Muscle layer of colon (tissue), 2 donors: ENCODE results near the gene CAPSL.
"Not testable (repeated sequence)": the region's sequence is repeated elsewhere in the genome, so short reads cannot be mapped to it uniquely, and the experiment has no call there.

ENCODE experiments used
- H3K27ac ChIP-seq: one replicate; pipeline ENCODE4 v1.7.0; 2013; ENCODE audit warnings: low read depth, mild to moderate bottlenecking, low read length, moderate library complexity
- H3K27me3 ChIP-seq, 2 donors: one replicate each; pipeline ENCODE4 v1.7.0; 2013; ENCODE audit warnings: low read length in 2 of 2, mild to moderate bottlenecking in 2 of 2; ENCODE audit not compliant: insufficient read depth in 2 of 2, control insufficient read depth in 1 of 2
- H3K36me3 ChIP-seq: one replicate; pipeline ENCODE4 v1.7.0; 2013; ENCODE audit warnings: mild to moderate bottlenecking, low read length; ENCODE audit not compliant: insufficient read depth
- H3K4me1 ChIP-seq: one replicate; pipeline ENCODE4 v1.7.0; 2013; ENCODE audit warnings: mild to moderate bottlenecking, low read length; ENCODE audit not compliant: insufficient read depth
- H3K4me3 ChIP-seq, 2 donors: one replicate each; pipeline ENCODE4 v1.7.0; 2013; ENCODE audit warnings: low read length in 2 of 2, low read depth in 1 of 2, mild to moderate bottlenecking in 1 of 2, moderate library complexity in 1 of 2
- H3K9ac ChIP-seq: one replicate; pipeline ENCODE4 v1.7.0; 2013; ENCODE audit warnings: low read length
- H3K9me3 ChIP-seq: one replicate; pipeline ENCODE4 v1.7.0; 2013; ENCODE audit warnings: mild to moderate bottlenecking, low read length
- donor health status: abdominal sarcoma.
- donor health status: Adenocarcinoma of cecum.

Gene CAPSL

DNA sequence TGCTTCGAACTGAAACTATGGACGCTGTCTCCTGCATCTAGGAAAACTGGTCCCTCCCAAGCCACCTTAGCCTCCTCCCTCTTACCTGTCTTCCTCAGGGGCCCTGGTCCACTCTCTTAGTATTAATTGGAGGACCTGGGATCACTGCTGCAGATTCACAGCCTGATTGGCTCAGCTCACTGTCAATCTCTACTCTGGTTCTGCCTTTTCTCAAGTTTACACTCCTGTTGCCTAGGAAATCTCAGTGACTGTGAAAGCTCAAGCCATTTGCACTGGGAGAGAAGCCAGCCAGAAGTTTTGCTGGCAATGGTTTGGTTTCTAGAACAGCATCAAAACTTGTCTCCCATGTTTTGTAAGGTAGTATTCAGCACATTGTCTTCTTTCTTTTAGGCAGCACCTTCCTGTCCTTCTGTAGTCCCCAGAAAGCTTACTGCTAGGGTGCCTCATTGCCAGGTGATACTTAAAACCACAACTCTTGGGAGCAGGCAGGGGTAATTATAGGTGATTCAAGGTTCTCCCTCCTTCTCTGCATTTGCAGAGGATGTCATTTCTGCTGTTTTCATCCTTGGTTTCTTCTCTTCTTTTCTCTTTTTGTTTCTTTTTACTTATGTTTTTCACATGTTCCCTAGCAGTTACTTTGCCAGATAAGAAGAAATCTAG, at the start of gene CAPSL:
Gene CAPSL, minus strand, starts transcription at position 55 of the 660 bp plus-strand sequence. CDS start 17,502 bp downstream, outside the sequence.
- Histone ChIP-seq H3K9ac (no peak within 1 kb of the TSS), H3K9me3 (no peaks in the 10 kb centered on the region), H3K4me3 (no peak within 1 kb of the TSS), H3K27ac (no peak within 1 kb of the TSS), H3K4me1 (no peaks in the 10 kb centered on the region), H3K27me3 (no peaks in the 10 kb centered on the region), H3K36me3 (no peaks in the 10 kb centered on the region)

DNA sequence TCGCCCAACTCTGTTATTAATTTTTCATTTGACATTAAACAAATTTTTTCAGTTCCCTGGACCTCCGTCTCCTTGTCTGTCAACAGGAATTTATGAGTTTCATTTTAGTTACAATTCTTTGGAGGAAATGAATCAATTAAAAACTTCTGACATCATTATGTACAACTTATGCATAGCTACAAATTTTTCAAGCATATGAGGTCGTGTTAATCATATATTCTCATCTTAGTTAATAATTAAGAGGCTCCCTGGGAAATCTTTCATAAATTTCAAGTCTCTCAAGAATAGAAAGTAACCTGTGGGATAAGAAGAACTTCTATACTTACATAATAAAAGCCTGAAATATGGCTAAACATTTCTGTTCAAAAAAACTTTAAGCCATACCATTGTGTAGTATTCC, 49.4 kb upstream of the CAPSL start:
- no peaks in the 10 kb centered on the region for H3K9me3 ChIP-seq
- H3K4me3 ChIP-seq, result no peak overlapping the region
- no peaks in the 10 kb centered on the region for H3K27me3 ChIP-seq
- H3K9ac ChIP-seq, result no peak overlapping the region
- H3K27ac ChIP-seq, result no peak overlapping the region
- H3K4me1 ChIP-seq, result no peaks in the 10 kb centered on the region
- no peaks in the 10 kb centered on the region for H3K36me3 ChIP-seq

- Histone ChIP-seq H3K27ac (no peak overlapping the region), H3K4me3 (no peak overlapping the region), H3K9ac (no peak overlapping the region), H3K36me3 (no peaks in the 10 kb centered on the region), H3K27me3 (no peaks in the 10 kb centered on the region), H3K9me3 (no peaks in the 10 kb centered on the region), H3K4me1 (no peaks in the 10 kb centered on the region)
These were observed 41.3 kb upstream of the CAPSL start for GRCh38 chr5:35979715-35980114.

DNA sequence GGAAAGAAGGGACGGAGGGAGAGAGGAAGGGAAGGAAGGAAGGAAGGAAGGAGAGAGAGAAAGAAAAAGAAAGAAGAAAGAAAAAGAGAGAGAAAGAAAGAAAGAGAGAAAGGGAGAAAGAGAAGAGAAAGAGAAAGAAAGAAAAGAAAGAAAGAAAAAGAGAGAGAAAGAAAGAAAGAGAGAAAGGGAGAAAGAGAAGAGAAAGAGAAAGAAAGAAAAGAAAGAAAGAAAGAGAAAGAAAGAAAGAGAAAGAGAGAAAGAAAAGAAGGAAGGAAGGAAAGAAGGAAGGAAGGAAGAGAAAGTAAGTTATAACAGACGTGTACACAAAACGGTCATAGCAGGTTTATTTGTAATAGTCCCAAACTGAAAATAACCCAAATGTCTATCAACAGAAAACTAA, 38.4 kb upstream of the CAPSL start:
- not testable (repeated sequence) for H3K9me3 ChIP-seq, H3K4me3 ChIP-seq, H3K36me3 ChIP-seq, H3K4me1 ChIP-seq, H3K27me3 ChIP-seq, H3K27ac ChIP-seq, H3K9ac ChIP-seq

GRCh38 chr5:35974570-35974969, 36.1 kb upstream of the CAPSL start:
- H3K27ac ChIP-seq, result no peak overlapping the region
- H3K4me1 ChIP-seq, result no peaks in the 10 kb centered on the region
- H3K4me3 ChIP-seq, result no peak overlapping the region
- H3K27me3 ChIP-seq, result no peaks in the 10 kb centered on the region
- no peaks in the 10 kb centered on the region for H3K36me3 ChIP-seq
- H3K9me3 ChIP-seq, result no peaks in the 10 kb centered on the region
- no peak overlapping the region for H3K9ac ChIP-seq

GRCh38 chr5:35971878-35972210, 33.4 kb upstream of the CAPSL start:
- Histone ChIP-seq H3K4me3 (no peak overlapping the region), H3K36me3 (no peaks in the 10 kb centered on the region), H3K27ac (no peak overlapping the region), H3K9ac (no peak overlapping the region), H3K27me3 (no peaks in the 10 kb centered on the region), H3K9me3 (no peaks in the 10 kb centered on the region), H3K4me1 (no peaks in the 10 kb centered on the region)

DNA sequence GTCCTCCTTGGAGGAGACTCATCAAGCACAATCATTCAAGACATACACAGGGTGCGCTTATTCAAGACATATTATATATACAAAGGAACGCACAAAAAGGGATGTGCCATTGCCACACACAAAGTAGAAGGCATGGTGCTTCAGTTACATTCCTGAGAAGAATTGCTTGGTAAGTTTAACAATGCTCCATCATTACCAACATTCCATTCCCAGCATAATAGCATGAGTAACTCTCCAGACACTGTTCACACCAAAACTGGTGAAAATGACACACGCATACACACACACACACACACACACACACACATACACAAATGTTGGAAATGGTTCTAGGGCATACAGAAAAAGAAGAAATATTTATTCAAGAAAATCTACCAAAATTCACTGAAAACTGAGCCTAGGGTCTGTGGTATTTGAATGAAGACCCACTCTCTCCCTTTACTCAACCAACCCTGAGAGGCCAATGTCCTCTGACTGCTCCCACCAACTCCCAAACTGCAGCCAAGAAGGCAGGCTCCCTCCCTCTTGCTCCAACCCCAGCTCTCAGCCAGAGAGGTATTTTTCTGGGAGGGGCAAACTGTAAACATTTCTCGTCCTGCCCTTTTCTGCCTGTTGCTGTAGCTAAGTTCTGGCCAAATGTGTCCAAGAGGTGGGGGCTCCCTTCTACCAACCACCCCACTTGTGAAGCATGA, 32.9 kb upstream of the CAPSL start:
- Histone ChIP-seq H3K9me3 (no peaks in the 10 kb centered on the region), H3K27me3 (no peaks in the 10 kb centered on the region), H3K9ac (no peak overlapping the region), H3K36me3 (no peaks in the 10 kb centered on the region), H3K4me3 (no peak overlapping the region), H3K27ac (no peak overlapping the region), H3K4me1 (no peaks in the 10 kb centered on the region)

DNA sequence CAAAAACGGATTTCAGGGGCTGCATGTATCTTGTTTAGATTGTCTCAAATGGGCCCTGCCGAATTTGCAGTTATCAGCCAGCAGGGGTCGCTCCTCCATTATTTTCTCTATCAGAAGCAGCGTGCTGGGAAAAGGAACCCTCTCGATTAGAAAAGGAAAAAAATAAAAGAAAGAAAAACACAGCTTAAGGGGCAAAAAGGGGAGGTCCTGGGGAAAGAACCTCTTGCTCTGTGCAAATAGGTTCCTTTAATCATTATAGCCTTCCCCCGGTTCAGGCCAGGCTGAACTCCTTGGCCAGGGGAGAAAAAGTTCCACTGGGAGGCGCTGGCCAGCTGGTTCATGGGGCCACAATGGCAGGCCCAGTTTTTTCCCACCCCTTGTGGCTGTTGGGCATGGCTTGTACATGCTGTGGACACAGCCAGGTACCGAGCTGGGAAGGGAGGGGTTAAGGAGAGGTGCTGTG, 25.0 kb upstream of the CAPSL start:
- Histone ChIP-seq H3K27ac (no peak overlapping the region), H3K9ac (no peak overlapping the region), H3K4me1 (no peaks in the 10 kb centered on the region), H3K4me3 (no peak overlapping the region), H3K9me3 (no peaks in the 10 kb centered on the region), H3K27me3 (no peaks in the 10 kb centered on the region), H3K36me3 (no peaks in the 10 kb centered on the region)

DNA sequence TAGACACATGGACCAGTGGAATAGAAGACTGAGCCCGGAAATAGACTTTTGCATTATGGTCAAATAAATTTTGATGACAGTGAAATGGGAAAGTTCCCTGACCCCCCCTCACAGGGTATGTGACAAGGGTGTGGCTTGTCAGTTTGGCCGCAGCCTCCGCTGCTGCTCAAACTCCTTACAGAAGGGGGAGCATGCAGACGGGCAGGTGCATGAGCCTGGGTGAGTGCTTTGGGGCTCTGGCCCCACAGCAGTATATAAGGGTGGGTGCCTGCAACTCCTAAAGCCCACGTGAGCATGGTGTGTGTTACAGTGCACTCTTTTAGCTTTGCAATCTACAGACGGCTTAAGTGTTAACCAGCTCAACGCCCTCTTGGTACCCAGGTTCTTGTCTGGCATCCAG, 21.9 kb upstream of the CAPSL start:
- H3K9me3 ChIP-seq, result no peaks in the 10 kb centered on the region
- no peak overlapping the region for H3K27ac ChIP-seq
- H3K9ac ChIP-seq, result no peak overlapping the region
- no peaks in the 10 kb centered on the region for H3K36me3 ChIP-seq
- no peak overlapping the region for H3K4me3 ChIP-seq
- no peaks in the 10 kb centered on the region for H3K27me3 ChIP-seq
- H3K4me1 ChIP-seq, result no peaks in the 10 kb centered on the region

GRCh38 chr5:35956429-35956828, 18.0 kb upstream of the CAPSL start:
- Histone ChIP-seq H3K4me1 (no peaks in the 10 kb centered on the region), H3K9me3 (no peaks in the 10 kb centered on the region), H3K27me3 (no peaks in the 10 kb centered on the region), H3K9ac (no peak overlapping the region), H3K4me3 (no peak overlapping the region), H3K27ac (no peak overlapping the region), H3K36me3 (no peaks in the 10 kb centered on the region)

DNA sequence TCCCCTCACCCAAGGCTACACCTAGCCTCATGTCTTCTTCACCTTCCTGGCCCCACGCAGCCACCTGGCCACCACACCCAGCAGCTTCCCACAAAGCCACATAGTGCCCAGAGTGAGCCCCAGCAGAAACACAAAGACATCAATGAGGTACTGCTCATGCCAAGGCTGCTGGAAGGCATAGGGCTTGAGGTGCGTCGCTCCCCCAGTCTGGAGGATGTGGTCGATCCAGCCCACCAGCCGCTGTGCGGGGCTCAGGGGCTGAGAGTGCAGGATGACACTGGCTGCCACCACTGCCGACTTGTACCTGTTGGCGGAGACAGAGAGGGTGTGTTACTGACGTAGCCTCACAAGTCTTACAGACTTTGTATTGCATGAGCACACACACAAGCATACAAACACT, 15.8 kb upstream of the CAPSL start:
- H3K9ac ChIP-seq, result no peak overlapping the region
- no peaks in the 10 kb centered on the region for H3K27me3 ChIP-seq
- H3K9me3 ChIP-seq, result no peaks in the 10 kb centered on the region
- H3K4me3 ChIP-seq, result no peak overlapping the region
- no peaks in the 10 kb centered on the region for H3K36me3 ChIP-seq
- H3K27ac ChIP-seq, result no peak overlapping the region
- no peaks in the 10 kb centered on the region for H3K4me1 ChIP-seq

DNA sequence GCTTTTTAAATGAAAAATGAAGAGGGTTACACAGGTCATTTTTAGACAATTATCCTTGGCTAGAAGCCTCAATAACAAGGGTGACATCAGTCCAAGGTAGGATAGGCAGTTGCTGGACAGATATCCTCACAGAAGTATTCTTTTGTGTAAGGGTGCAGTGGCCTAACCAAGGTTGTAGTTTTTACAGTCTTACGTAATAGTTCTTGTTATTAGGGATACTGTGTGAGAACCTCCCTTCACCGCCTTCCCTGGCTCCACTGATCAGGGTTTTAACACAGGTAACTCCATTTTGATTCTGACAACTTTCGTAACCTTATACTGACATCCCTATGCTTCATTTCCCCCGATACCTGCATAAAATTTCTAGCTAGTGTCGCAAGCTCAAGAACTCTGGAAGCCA, 8.7 kb upstream of the CAPSL start:
- H3K9ac ChIP-seq, result no peak overlapping the region
- no peaks in the 10 kb centered on the region for H3K9me3 ChIP-seq
- H3K27ac ChIP-seq, result no peak overlapping the region
- H3K4me3 ChIP-seq, result no peak overlapping the region
- no peaks in the 10 kb centered on the region for H3K27me3 ChIP-seq
- no peaks in the 10 kb centered on the region for H3K36me3 ChIP-seq
- H3K4me1 ChIP-seq, result no peaks in the 10 kb centered on the region
